Motor neuron (in vitro differentiated cells): ENCODE data around the gene CXCL14. TPM values are rescaled to one million over a fixed set of nuclear protein-coding genes. Genes with fewer than 3 reads are reported as not detected.
A peak's percentile ranks its signal among the peaks of the same experiment; 100 is the strongest.

ENCODE experiments used
- ATAC-seq, 8 experiments: fragments of 200-7000 bp; cut with Tn5 transposase; replicated peaks in 6 of 8; 2 replicates each; pipeline ENCODE4 v1.8.0; 2021; ENCODE audit warnings: mild to moderate bottlenecking in 8 of 8, moderate library complexity in 8 of 8
- H3K27ac ChIP-seq, 2 donors: fragments of 250-450 bp; sonication (Bioruptor Pico); 2 replicates each; pipeline ENCODE4 v1.9.0; 2021; ENCODE audit warnings: antibody characterized with exemption in 2 of 2, mild to moderate bottlenecking in 2 of 2, moderate library complexity in 1 of 2
- H3K4me1 ChIP-seq, 2 donors: fragments of 250-450 bp; sonication (Bioruptor Pico); replicated peaks in 1 of 2; 2 replicates each; pipeline ENCODE4 v1.6.1; 2021; ENCODE audit warnings: antibody characterized with exemption in 2 of 2, mild to moderate bottlenecking in 2 of 2, moderate library complexity in 1 of 2
- H3K4me3 ChIP-seq, 5 donors: fragments of 250-450 bp; sonication (Bioruptor Pico); 2 replicates each; pipeline ENCODE4 v1.9.0; 2021; ENCODE audit warnings: antibody characterized with exemption in 5 of 5, mild to moderate bottlenecking in 5 of 5, moderate library complexity in 4 of 5
- WGBS, 10 experiments: fragments of 450-650 bp; shearing (Covaris generic); methylation state at CpG; one replicate each; pipeline ENCODE4 v1.0.0; 2022; 5-methylcytosine and 5-hydroxymethylcytosine counted together
- in situ Hi-C, 9 experiments: fragments of 400-800 bp; cut with MboI; loops; one replicate each; pipeline ENCODE4 v1.15.0; 2021; ENCODE audit warnings: low sequenced_read_pairs in 9 of 9, low pct_unique_long_range_greater_than_20kb in 2 of 9; ENCODE audit not compliant: unreplicated experiment in 9 of 9
- total RNA-seq, 8 experiments: library from RNA; unstranded; fragments of 300-600 nt; gene quantifications; 2 replicates each; pipeline versions ENCODE4 v1.2.3 to v1.2.4, GENCODE V29; 2022

Gene CXCL14, protein sequence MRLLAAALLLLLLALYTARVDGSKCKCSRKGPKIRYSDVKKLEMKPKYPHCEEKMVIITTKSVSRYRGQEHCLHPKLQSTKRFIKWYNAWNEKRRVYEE
- 10 to 100 TPM in 2 of 8 experiments, 1 to 10 TPM in 2, under 1 TPM in 3, not detected in 1; 0.21 to 13.4 (median 1.1) TPM for total RNA-seq

GRCh38 chr5:135578685-135579341, at the start of gene CXCL14:
Gene CXCL14 (minus strand): TSS chr5:135578991. CDS start chr5:135578778, 213 bp downstream.
- WGBS, 10 experiments: 0% methylated on average over 1 to 2 of the region's 68 CpGs; no CpG with 5 or more reads in 7 of the 10 experiments
- peak within 1 kb of the TSS; percentile 13 to 41 (median 27) for H3K4me3 ChIP-seq
- peaks cover 0 to 3% of the 10 kb centered on the region in 2 donors for H3K4me1 ChIP-seq
- H3K27ac ChIP-seq: no peak within 1 kb of the TSS
- peak; percentile 93 to 98 (median 96) for ATAC-seq
- in situ Hi-C loops: loop anchor here in 1 of 9 experiments (10.0 kb wide), 1 partner anchor 146 kb away; no protein-coding TSS in a partner anchor

GRCh38 chr5:135626636-135627035, 47.8 kb upstream of the CXCL14 start:
- in situ Hi-C loops: no loop called here
- no peak for ATAC-seq
- Histone ChIP-seq H3K4me1 (no peaks in the 10 kb centered on the region), H3K4me3 (no peak overlapping the region), H3K27ac (no peak overlapping the region)
- WGBS, 10 experiments: 20 to 100% (median 43%) methylated on average over 1 to 3 of the region's 3 CpGs; no CpG with 5 or more reads in 5 of the 10 experiments

GRCh38 chr5:135625961-135626360, 47.2 kb upstream of the CXCL14 start:
- in situ Hi-C loops: no loop called here
- no peaks in the 10 kb centered on the region for H3K4me1 ChIP-seq
- ATAC-seq: peak in 1 of 8 experiments; percentile 28
- no peak overlapping the region for H3K4me3 ChIP-seq
- WGBS, 10 experiments: 28 to 100% (median 48%) methylated on average over 2 to 3 of the region's 3 CpGs; no CpG with 5 or more reads in 5 of the 10 experiments
- H3K27ac ChIP-seq: no peak overlapping the region

DNA sequence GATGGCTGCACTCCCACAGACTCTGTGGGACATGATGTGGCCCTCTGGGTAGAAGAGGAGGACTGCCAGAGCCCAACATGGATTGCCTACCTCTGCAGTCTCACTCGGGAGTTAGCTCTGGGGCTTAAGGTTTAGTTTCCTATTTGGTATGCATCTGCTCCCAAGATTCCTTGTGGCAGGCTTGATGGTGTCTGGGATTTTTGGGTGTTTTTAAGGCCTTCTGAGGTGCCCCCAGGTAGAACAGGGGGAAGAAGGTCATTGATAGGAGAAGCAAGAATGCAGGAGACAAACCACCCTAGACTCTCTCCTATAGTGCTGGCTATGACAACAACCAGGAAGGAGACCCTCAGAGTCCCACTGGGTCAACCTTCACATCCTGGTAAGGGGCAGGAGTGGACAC, 46.7 kb upstream of the CXCL14 start:
- Histone ChIP-seq H3K27ac (no peak overlapping the region), H3K4me3 (no peak overlapping the region), H3K4me1 (no peaks in the 10 kb centered on the region)
- no peak for ATAC-seq
- in situ Hi-C loops: no loop called here
- 40 to 100% (median 90%) methylated on average over 1 of the region's 1 CpG; no CpG with 5 or more reads in 7 of the 10 experiments for WGBS, 10 experiments

DNA sequence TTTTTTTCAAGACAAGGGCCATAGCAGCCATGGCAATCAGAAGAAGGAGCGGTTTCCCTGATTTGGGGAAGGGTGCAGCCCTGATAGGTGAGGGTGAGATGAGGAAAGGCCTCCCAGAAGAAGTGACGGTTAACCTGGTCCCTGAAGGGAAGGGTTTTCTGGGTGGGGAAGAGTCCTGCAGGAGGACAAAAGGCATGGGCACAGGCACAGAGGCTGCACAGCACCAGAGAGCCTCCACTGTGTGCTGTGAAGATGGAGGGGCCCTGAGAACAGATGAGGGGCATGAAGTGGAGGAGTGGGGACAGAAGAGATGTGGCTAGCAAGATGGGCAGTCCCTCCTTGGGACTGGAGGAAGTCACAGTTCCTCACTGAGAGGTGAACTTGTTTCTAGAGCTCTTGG, 46.3 kb upstream of the CXCL14 start:
- 0 to 86% (median 71%) methylated on average over 1 to 2 of the region's 2 CpGs; no CpG with 5 or more reads in 5 of the 10 experiments for WGBS, 10 experiments
- ATAC-seq: no peak

DNA sequence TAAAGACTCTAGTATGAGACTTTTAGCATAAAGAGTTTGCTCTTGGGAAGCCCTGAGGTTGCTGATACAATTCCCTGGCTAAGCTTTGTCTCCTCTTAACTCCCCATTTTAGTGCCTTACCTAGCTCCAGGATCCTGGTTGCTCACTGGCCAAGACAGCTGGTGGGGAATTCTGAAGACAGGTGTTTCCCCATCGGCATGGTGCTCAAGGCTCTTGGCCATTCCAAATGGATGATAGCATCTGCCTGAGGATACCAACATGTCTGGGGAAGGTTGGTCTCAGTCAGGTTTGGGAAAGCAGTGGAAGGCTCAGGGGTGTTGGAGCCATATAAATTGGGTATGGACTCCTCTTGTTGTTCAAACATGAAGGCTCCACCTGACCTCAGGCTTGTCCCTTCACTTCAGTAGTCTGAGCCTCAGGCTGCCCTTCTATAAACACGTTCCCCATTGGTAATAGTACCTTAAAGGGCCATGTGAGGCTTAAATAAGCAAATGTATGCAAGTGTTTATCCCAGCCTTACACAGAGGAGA, 44.5 kb upstream of the CXCL14 start:
- no peak overlapping the region for H3K4me3 ChIP-seq
- in situ Hi-C loops: no loop called here
- no peaks in the 10 kb centered on the region for H3K4me1 ChIP-seq
- no peak for ATAC-seq
- no peak overlapping the region for H3K27ac ChIP-seq
- 17 to 100% (median 45%) methylated on average over 1 to 2 of the region's 2 CpGs; no CpG with 5 or more reads in 5 of the 10 experiments for WGBS, 10 experiments

More for the DNA sequence above, 46.3 kb upstream of the CXCL14 start:
- in situ Hi-C loops: no loop called here
- no peak overlapping the region for H3K4me3 ChIP-seq
- no peaks in the 10 kb centered on the region for H3K4me1 ChIP-seq
- H3K27ac ChIP-seq: no peak overlapping the region

- no peaks in the 10 kb centered on the region for H3K4me1 ChIP-seq
- in situ Hi-C loops: no loop called here
- peak in 3 of 8 experiments; percentile 91 to 94 (median 91) for ATAC-seq
These were observed 36.9 kb upstream of the CXCL14 start for GRCh38 chr5:135615581-135616260.

GRCh38 chr5:135615171-135615570, 36.4 kb upstream of the CXCL14 start:
- in situ Hi-C loops: no loop called here

More at GRCh38 chr5:135615581-135616260, 36.9 kb upstream of the CXCL14 start:
- H3K27ac ChIP-seq: no peak overlapping the region
- H3K4me3 ChIP-seq: no peak overlapping the region
- WGBS, 10 experiments: 0 to 70% (median 47%) methylated on average over 2 to 3 of the region's 4 CpGs; no CpG with 5 or more reads in 3 of the 10 experiments

DNA sequence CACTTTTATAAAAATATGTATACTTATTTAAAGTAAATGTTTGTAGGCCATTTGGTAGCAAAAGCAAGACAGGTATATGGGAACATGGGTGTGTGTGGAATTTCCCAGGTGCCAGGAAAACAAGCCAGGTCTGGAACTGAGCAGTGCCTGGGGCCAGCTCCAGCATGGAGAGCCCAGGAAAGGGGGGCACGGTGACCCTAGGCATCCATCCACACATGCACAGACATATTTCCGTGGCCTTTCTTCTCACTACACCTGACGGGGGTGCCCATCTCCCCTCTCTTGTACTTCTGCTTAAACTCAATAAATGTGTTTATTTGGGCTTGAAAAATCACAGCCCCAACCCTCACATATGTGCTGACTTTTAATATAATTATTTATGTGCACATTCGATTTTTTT, 31.2 kb upstream of the CXCL14 start:
- no peak overlapping the region for H3K4me3 ChIP-seq
- WGBS, 10 experiments: 23 to 93% (median 50%) methylated on average over 1 to 4 of the region's 4 CpGs; no CpG with 5 or more reads in 3 of the 10 experiments
- no peaks in the 10 kb centered on the region for H3K4me1 ChIP-seq
- ATAC-seq: no peak
- no peak overlapping the region for H3K27ac ChIP-seq
- in situ Hi-C loops: no loop called here

More at GRCh38 chr5:135615171-135615570, 36.4 kb upstream of the CXCL14 start:
- Histone ChIP-seq H3K4me3 (no peak overlapping the region), H3K4me1 (no peaks in the 10 kb centered on the region), H3K27ac (no peak overlapping the region)
- no peak for ATAC-seq
- WGBS, 10 experiments: 9 to 92% (median 43%) methylated on average over 1 of the region's 1 CpG; no CpG with 5 or more reads in 2 of the 10 experiments

GRCh38 chr5:135608761-135609443, 30.1 kb upstream of the CXCL14 start:
- WGBS, 10 experiments: 0 to 95% (median 68%) methylated on average over 1 to 3 of the region's 4 CpGs; no CpG with 5 or more reads in 2 of the 10 experiments
- in situ Hi-C loops: no loop called here
- no peak overlapping the region for H3K27ac ChIP-seq
- no peak overlapping the region for H3K4me3 ChIP-seq
- ATAC-seq: no peak
- no peaks in the 10 kb centered on the region for H3K4me1 ChIP-seq

GRCh38 chr5:135608361-135608760, 29.6 kb upstream of the CXCL14 start:
- H3K4me3 ChIP-seq: no peak overlapping the region
- in situ Hi-C loops: no loop called here
- H3K4me1 ChIP-seq: no peaks in the 10 kb centered on the region
- 20 to 60% (median 41%) methylated on average over 1 to 3 of the region's 4 CpGs; no CpG with 5 or more reads in 6 of the 10 experiments for WGBS, 10 experiments
- H3K27ac ChIP-seq: no peak overlapping the region
- no peak for ATAC-seq

GRCh38 chr5:135606431-135606830, 27.6 kb upstream of the CXCL14 start:
- 53 to 86% (median 77%) methylated on average over 1 to 2 of the region's 2 CpGs; no CpG with 5 or more reads in 3 of the 10 experiments for WGBS, 10 experiments
- in situ Hi-C loops: no loop called here
- Histone ChIP-seq H3K4me3 (no peak overlapping the region), H3K27ac (no peak overlapping the region), H3K4me1 (peaks cover 0 to 2% of the 10 kb centered on the region in 2 donors)
- no peak for ATAC-seq
